Right ventricle myocardium superior (tissue), 1 donor: Measurements from ENCODE around the gene IL6R. TPM values are rescaled to one million over a fixed set of nuclear protein-coding genes. Genes with fewer than 3 reads are reported as not detected.

Experiments used
- ATAC-seq: fragments of 200-7000 bp; cut with Tn5 transposase; one replicate; pipeline ENCODE4 v1.9.1; 2020; ENCODE audit warnings: mild to moderate bottlenecking; ENCODE audit not compliant: poor library complexity
- DNase-seq: peaks from one replicate; pipeline ENCODE4 v3.0.0-alpha.2; 2020
- intact Hi-C: fragments of 100-400 bp; cut with DNase I; formaldehyde crosslinking; loops from one replicate; pipeline ENCODE4 v1.11.2; 2022
- total RNA-seq: library from RNA; stranded (reverse); fragmentation: NEBNext Ultra II Directional; extraction: Animal tissue kit (Norgen Biotek cat#: 25700); gene quantifications from one replicate; pipeline ENCODE4 v1.2.1, GENCODE V29; 2021
- donor health status: DM: no; HTN: yes; CAD: no; lungs with severe emphysema.

IL6R gene
- total RNA-seq, 1 donor from 2014 or later: 10.3 TPM

DNA sequence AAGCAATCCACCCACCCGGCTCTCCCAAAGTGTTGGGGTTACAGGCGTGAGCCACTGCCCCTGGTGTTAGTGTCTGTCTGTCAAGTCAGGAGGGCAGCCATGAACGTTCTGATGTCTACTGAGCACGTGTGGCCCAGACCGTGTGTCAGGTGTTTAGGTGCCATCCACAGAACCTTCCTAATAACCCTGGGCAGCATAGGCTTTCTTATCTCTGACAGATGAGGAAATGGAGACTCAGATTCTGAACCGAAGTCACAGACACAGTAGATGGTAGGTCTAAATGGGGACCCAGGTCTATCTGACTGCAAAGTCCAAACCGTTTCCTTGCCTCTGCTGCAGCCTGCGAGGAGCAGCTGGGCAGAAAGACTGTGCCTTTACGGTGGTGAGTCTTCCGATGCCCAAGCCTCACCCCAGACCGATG is 622 bp upstream of the IL6R start:
- no peak for DNase-seq
- intact Hi-C loops: loop anchor here (5.0 to 10.0 kb wide), 2 partner anchors 33 to 60 kb away; no protein-coding TSS in a partner anchor

DNA sequence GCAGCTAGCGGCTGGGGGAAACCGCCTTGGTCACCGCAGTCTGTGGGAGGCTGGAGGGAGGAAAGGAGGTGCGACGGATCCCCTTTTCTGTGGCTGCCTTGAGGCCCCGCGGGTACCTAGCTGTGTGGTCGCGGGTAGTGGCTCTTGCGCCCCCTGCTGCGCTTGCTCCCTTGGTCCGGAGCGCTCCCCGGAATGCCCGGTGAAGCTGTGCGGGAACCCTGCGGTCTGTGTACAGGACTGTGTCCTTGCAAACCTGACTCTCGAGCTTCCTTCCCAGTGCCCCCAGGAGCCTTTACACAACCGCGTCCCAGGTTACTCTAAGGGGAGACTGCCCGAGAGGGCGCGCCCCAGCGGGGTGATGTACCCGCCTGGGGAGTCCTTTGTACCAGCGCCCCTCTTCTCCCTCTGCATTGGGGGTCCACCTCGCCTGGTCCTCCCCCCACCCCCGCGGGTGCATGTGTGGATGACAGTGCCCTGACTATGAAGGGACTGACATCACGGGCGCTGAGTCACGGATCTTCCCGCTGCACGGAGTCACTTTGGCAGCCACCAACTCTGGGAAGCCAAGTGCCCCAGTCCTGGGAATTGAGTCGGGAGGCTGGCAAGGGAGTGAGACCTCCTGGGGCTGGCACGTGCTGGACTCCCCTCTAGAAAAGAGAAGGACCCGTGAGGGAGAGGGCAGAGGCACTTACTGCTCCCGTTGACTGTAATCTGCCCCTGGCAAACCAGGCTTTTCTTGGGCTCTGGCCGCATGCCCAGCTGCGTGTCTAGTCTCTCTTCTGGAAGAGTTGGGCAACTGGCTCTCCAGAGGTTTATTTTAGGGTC is 816 bp downstream of the IL6R start:
- intact Hi-C loops: loop anchor here (5.0 to 10.0 kb wide), 2 partner anchors 59 to 74 kb away; no protein-coding TSS in a partner anchor
- DNase-seq: peak; percentile 91
- ATAC-seq: peak; percentile 76

More for the DNA sequence above, 622 bp upstream of the IL6R start:
- no peak for ATAC-seq

DNA sequence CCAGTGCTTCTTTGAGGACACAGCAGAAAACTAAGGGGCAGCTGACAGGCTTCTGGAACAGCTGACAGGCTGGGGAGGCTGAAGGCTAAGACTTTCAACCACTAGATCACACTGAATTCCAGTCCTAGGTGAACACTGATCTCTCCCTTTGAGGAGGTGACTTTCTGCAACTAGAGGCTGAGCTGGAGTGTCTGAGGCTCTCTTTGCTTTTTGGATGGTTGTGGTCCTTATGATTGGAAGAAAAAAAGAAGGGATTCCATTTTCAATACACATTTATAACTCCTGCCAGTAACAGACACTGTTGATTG is 1.4 kb downstream of the IL6R start:
- DNase-seq (no peak), ATAC-seq (no peak)
- intact Hi-C loops: loop anchor here (5.0 to 10.0 kb wide), 2 partner anchors 58 to 74 kb away; no protein-coding TSS in a partner anchor

DNA sequence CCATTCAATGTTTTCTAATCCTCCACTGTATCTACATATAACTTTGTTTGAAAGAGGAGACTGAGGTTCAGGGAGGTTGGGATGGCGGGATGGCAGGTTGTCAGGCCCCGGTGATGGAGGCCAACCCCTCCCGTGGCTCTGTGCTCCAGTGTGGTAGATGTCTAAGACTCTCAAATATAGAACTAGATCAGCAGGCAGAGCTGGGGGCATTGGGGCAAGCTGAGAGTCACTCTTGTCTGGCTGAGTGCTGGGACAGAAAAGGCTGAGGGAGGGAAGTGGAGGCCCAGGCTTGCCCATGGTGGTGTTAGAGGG is 1.7 kb downstream of the IL6R start:
- ATAC-seq (no peak), DNase-seq (no peak)
- intact Hi-C loops: loop anchor here (5.0 to 10.0 kb wide), 2 partner anchors 58 to 75 kb away; no protein-coding TSS in a partner anchor

DNA sequence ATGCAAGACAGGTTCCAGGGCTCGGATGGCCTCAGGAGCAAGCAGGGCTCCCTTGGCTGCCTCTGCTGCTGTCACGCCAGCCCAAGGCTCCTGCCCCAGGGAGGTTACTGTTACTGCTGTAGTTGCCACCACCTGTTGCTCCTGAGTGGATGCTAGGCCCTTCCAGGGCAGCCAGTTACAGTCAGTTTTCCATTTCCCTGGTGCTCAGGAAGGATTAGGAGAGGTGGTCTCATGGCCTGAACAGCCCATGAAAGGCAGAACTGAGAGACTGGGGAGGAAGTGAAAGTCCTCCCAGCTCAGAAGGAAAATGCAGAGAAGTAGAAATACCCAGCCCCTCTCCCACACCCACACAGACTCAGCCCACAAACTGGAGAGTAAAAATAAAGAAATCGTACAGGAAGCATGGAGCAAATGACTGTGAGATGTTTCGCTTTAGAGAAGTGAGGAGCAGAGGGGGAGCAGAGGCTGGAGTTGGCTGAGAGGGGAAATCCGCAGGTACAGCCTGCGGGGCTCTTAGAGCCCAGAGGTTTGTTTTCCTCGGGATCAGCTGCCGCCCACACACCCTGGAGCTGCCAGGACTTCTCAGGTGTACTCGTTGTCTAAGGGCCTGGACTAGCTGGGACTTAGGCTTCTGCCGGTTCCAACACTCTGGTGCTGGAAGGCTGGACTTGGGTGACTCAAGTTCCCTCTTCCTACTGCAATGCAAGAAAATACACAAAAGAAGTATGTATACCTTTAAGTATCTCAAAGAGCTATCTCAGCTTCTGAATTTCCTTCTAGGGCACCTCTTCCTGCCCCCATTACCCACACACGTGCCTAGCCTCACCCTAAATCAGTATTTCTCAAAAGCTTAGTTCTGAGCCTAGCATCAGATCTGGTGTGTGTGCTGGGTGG is 2.3 kb downstream of the IL6R start:
- intact Hi-C loops: loop anchor here (5.0 to 10.0 kb wide), 2 partner anchors 57 to 75 kb away; no protein-coding TSS in a partner anchor
- DNase-seq (no peak), ATAC-seq (no peak)

DNA sequence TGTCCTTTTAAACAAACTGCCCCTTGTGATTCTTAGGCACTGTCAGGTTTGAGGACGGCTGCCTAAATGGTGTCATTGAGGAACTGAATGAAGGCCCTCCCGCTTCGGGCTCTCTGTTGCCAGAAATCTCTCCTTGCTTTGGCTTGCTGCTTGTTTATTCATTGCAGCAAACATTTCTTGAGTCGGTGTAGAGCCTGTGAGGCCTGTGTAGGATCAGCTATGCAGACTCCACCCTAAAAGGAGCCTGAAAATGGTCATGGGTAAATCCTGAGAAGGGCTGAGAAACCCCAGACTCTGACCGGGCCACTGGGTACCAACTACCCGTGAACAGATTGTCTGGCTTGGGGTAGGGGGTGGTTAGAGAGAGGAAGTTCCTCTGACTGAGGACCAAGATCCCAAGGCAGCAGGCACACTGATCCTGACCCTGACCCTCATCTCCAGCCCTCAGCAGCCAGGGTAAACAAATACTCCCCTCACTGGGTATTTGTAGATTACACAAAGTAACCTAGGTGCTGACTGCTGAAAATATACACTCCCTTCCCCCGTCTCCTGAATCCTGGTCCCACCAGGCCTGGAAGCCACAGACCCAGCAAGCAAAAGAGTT is 3.1 kb downstream of the IL6R start:
- DNase-seq (no peak), ATAC-seq (no peak)
- intact Hi-C loops: loop anchor here (5.0 to 10.0 kb wide), 2 partner anchors 57 to 76 kb away; no protein-coding TSS in a partner anchor

DNA sequence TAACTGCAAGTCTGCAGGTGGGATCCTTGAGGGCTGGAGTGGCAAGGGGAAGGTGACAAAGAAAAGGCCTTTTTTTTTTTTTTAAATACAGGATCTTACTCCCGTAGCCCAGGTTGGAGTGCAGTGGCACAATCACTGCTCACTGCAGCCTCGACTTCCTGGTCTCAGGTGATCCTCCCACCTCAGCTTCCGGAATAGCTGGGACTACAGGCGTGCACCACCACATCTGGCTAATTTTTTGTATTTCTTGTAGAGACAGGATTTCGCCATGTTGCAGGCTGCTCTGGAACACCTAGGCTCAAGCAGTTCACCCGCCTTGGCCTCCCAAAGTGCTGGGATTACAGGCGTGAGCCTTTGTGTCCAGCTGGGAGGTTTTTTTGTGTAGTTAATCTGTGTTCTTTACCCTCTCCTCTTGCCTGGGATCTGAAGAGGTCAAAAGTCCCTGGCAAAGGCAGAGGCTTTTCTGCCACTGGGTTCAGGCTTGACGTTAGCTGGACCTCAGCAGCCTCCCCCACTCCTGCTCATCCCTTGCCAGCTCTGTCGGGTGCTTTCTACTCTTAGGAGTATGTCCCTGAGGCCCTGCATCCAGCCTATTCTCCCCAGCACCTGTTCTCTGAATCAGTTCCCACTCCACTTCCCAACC is 5.2 kb downstream of the IL6R start:
- DNase-seq (no peak), ATAC-seq (no peak)
- intact Hi-C loops: no loop called here

DNA sequence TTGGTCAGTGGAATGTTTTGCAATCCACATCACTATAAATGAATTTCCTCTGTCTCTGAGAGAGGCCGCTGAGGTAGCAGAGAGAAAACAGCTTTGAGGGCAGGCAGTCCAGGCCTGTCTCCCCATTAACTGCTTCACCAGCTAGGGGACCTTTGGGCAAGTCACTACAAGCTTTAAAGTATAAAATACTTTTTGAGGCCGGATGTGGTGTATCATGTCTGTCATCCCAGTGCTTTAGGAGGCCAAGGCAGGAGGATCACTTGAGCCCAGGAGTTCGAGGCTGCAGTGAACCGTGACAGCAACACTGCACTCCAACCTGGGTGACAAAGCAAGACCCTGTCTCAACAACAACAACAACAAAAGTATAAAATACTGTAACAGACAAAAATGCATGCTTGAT is 6.4 kb downstream of the IL6R start:
- DNase-seq (no peak), ATAC-seq (no peak)
- intact Hi-C loops: no loop called here

DNA sequence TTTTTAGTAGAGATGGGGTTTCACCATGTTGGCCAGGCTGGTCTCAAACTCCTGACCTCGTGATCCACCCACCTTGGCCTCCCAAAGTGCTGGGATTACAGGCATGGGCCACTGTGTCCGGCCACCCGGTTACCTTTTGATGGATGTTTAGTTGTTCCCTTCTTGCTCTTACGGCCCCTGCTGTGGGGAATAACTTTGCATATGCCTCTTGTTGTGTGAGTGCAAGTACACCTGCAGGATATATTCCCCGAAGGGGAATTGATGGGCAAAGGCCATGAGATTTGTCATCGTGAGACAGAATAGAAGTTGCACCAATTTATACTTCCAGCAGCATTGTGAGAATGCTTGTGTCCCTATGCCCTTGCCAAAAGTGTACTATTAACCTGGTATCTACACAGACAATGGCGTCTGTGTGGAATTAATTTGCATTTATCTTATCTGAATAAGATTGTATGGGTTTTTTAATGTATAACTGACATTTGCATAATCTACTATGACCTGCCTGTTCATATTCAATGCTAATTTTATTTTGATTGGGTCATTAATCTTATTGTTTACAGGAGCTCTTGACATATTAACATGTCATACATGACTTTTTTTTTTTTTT is 8.1 kb downstream of the IL6R start:
- ATAC-seq: no peak
- no peak for DNase-seq
- intact Hi-C loops: no loop called here

DNA sequence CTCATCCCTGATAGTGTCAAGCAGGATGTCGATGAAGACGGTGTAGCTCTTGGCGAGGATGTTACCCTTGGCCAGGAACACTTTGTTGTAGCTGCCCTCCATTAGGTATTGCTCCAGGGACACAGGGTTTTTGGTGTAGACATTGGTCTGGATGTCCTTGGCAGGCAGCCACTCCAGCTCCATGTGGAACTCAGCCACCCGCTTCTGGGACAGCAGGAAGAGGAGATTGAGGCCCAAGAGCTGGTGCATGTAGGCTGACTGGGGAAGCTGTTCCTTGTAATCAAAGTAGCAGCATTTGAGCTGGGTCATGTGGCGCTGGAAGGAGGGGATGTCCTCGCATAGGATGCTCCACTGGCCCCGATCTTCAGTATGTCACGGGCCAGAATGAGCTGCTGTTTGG is 9.5 kb downstream of the IL6R start:
- peak; percentile 67 for ATAC-seq
- DNase-seq: peak; percentile 87
- intact Hi-C loops: no loop called here

DNA sequence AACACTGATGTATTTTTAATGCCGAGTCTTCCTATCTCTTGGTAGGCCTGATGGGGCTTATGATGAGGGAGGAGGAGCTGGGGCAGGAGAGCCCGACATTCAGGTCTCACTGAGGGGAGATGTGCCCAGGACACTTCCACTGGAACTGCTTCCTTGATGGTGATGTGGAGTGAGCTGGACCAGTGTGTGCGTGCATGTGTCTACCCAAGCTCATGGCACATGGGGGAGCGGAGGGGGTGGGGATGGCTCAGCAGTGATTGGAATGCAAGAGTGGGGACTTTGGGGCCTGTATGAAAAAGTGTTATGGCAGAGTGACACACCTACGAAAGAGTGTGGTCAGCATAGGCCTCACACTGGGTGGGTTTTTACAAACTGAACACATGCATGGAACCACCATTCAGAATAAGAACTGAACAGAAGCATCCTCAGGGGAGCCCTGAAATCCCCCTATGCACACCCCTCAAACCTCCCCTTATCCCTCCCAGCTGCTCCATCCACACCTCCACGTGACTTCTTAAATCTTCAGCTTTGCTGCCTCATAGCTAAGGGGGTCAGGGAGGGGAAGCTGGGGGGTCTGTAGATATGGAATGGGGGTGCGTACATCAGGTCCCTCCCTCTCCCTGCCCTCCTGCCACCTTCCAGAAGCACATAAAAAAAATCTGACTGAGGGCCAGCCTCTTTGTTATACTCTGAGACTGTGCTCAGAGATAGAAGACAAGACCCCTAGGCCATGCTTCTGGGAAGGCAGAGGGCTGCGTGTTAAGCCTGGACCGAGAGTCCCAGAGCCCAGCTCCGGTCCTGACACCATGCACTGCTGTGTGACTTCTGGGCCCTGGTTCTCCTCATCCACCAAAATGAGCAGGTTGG is 11.6 kb downstream of the IL6R start:
- intact Hi-C loops: no loop called here
- no peak for ATAC-seq

DNA sequence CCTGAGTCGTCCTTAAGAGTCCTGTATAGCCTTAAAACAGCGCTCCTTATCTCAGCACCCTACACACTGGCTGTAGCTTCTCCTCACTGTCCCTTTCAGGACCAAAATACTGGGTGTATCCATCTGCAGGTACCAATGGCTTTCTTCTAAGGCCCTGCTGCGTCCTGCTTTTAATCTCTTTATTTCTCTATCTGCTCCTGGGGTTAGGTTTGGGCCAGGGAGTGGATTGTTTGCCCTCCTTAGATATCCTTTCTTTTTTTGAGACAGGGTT is 12.1 kb downstream of the IL6R start:
- DNase-seq (no peak), ATAC-seq (no peak)
- intact Hi-C loops: no loop called here

More for the DNA sequence above, 11.6 kb downstream of the IL6R start:
- DNase-seq: no peak

DNA sequence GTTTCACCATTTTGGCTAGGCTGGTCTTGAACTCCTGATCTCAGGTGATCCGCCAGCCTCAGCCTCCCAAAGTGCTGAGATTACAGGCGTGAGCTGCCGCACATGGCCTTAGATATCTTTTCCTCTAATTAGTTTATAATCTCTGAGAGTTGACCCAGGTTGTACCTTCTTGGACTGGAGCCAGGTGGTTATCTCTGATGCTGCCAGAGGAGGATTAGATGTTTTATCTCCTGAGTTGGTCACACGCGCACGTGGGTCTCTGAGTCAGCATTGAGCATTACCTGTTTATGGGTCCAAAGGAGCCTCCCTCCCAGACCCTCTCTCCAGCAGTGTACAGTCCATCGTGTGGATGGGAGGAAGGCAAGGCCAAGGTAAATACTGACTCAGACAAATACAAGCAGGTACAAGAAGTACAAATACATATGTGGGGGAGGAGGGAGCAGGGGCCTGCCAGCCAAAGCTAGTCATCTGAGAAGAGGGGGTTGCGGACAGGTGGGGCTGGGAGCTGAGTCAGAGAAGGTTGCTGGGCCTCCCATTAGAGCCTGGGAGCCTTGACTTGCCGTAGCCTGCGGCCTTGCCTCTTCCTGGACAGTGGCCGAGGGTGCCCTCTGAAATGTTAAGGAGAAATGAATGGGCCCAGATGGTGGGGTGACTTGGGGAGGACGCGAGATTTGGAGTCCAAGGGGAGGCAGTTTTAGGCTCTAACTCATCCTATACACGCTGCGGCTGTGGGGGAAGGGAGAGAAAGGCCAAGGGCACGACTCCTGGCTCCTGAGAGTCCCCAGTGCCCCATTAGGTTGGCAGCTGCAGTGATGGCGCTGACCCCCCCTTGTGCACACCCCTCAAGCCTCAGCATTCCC is 13.1 kb downstream of the IL6R start:
- no peak for DNase-seq
- ATAC-seq: no peak
- intact Hi-C loops: no loop called here

DNA sequence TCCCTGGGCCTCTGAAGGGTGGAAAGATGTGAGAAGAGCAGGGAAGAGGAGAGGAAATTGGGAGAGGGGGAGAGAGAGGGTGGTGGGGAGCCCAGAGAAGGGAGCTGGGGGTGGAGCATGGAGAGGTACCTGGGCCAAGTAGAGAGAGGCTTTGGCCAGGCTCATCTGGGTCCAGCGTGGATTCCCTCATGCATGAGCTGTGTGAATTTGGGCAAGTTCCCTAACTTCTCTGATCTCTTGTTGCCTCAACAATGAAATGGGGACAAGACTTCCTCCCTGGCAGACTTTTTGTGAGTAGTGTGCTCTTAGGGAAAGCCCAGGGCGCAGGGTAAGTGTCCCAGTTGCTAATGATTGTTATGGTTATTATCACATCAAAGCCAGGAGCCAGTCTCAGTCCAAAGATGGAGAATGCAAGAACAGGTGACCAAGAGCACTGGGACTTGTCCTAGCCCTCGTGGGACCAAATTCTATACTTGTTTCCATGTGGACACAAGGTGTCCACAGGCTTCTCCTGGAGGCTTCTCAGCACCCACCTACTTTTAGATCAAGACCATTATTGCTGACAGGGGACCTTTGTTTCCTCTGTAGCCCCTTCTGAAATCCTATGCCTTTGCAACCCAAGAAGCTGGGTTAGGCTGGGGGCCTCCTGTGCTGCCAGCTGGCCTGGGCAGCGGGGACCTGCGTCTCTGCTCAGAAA is 13.9 kb downstream of the IL6R start:
- no peak for DNase-seq
- intact Hi-C loops: no loop called here
- peak; percentile 11 for ATAC-seq

DNA sequence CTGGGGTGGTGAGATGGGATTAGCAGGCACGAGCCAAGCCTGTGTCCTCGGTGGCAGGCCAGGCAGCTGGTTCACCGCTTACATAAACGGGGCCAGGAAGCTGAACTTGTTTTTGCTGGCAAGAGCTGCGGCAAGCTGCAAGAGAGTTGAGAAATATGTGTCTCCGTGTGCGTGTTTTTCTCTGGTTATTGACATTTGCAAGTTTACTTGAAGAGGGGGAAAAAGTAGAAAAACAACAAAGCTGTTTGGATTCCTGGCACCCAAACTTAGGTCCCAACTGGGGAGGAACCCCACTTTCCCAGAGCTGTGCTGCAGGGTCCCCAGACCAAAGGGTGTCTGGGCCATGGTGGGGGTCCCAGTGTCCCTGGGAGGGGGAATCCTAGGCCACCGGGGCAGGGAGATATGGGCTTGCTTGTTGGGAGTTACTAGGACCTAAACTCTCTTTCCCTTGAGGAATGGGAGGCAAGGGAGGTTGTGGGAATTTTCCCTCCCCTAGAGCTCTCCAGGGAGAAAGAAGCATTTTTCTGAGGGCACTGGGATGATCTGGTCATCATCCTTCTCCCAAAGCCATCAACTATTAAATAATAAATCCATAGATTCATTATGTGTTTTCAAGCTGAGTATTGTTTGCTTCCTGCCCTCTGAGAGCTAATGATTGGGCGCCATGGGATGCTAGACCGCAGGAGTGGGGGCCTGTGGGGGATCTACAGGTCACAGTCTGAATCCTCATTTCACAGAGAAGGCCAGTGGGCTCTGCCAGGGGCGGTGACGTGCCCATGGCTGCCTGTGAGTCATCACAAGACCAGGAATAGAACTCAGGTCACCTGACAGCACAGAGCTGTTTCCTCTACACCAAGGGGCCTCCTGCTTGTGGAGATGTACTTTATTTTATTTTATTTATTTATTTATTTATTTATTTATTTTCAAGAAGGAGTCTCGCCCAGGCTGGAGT is 14.8 kb downstream of the IL6R start:
- intact Hi-C loops: no loop called here

More for the DNA sequence above, 14.8 kb downstream of the IL6R start:
- peak; percentile 89 for ATAC-seq
- DNase-seq: peak; percentile 92
